DMS 273 (cell line): ENCODE measurements around the gene BCAS3.
A peak's percentile ranks its signal among the peaks of the same experiment; 100 is the strongest.

Experiments
- DNase-seq: peaks from one replicate; lab custom pipeline; 2025; ENCODE audit not compliant: unreplicated experiment; lab: John Stamatoyannopoulos, UW

The BCAS3 gene

GRCh38 chr17:61389670-61390478 lies 712.2 kb downstream of the BCAS3 start:
- DNase-seq, result peak; percentile 74

- no peak for DNase-seq
Measured at GRCh38 chr17:61390479-61390791, 712.8 kb downstream of the BCAS3 start.

GRCh38 chr17:61391595-61392291 lies 714.1 kb downstream of the BCAS3 start:
- DNase-seq, result no peak

GRCh38 chr17:61392679-61393078 lies 715.0 kb downstream of the BCAS3 start:
- no peak for DNase-seq

- peak; percentile 55 for DNase-seq
Measured at GRCh38 chr17:61393550-61393903, 715.9 kb downstream of the BCAS3 start.

- DNase-seq, result peak; percentile 75
Measured at GRCh38 chr17:61393904-61394629, 716.4 kb downstream of the BCAS3 start.

GRCh38 chr17:61394630-61395408 lies 717.2 kb downstream of the BCAS3 start:
- DNase-seq, result no peak

GRCh38 chr17:61395409-61395982 lies 717.8 kb downstream of the BCAS3 start:
- no peak for DNase-seq

GRCh38 chr17:61395983-61396585 lies 718.4 kb downstream of the BCAS3 start:
- DNase-seq, result peak; percentile 27

- DNase-seq, result no peak
Measured at GRCh38 chr17:61396586-61397085, 719.0 kb downstream of the BCAS3 start.

GRCh38 chr17:61397086-61397842 lies 719.6 kb downstream of the BCAS3 start:
- peak; percentile 61 for DNase-seq

- peak; percentile 66 for DNase-seq
Measured at GRCh38 chr17:61398721-61399130, 721.1 kb downstream of the BCAS3 start.

- peak; percentile 89 for DNase-seq
Measured at GRCh38 chr17:61399131-61400065, 721.7 kb downstream of the BCAS3 start, which contains the start of gene TBX2. Gene TBX2, plus strand, starts transcription at chr17:61399843. Its CDS starts 334 bp downstream, at chr17:61400177.

- DNase-seq, result peak; percentile 72
Measured at GRCh38 chr17:61400066-61400716, 722.5 kb downstream of the BCAS3 start.

GRCh38 chr17:61400717-61401388 lies 723.2 kb downstream of the BCAS3 start:
- DNase-seq, result peak; percentile 46

GRCh38 chr17:61401389-61402072 lies 723.9 kb downstream of the BCAS3 start:
- no peak for DNase-seq
